Tibial nerve (tissue), 4 donors: ENCODE measurements around the gene NRXN3. TPM values are rescaled to one million over a fixed set of nuclear protein-coding genes. Genes with fewer than 3 reads are reported as not detected.

ENCODE experiments used
- DNase-seq, 2 donors: peaks; one replicate each; pipeline ENCODE4 v3.0.0-alpha.2; 2019; ENCODE audit warnings: low spot score in 2 of 2
- H3K27ac ChIP-seq, 4 donors: fragments of 200-600 bp; sonication (generic) in 3 of 4; one replicate each; pipeline ENCODE4 v1.5.1; 2017 to 2019; ENCODE audit warnings: mild to moderate bottlenecking in 1 of 4
- H3K27me3 ChIP-seq, 2 donors: fragments of 200-600 bp; sonication (generic) in 1 of 2; one replicate each; pipeline versions ENCODE4 v1.5.1 to v1.6.0; 2017 to 2019
- H3K36me3 ChIP-seq, 3 donors: fragments of 200-600 bp; sonication (generic); one replicate each; pipeline ENCODE4 v1.5.1; 2018 to 2019
- H3K4me1 ChIP-seq, 4 donors: fragments of 200-600 bp; sonication (generic) in 3 of 4; one replicate each; pipeline ENCODE4 v1.5.1; 2017 to 2019
- H3K4me3 ChIP-seq, 4 donors: fragments of 200-600 bp; sonication (generic) in 3 of 4; one replicate each; pipeline ENCODE4 v1.5.1; 2017 to 2019; ENCODE audit warnings: mild to moderate bottlenecking in 1 of 4, moderate library complexity in 1 of 4
- H3K9me3 ChIP-seq, 4 donors: fragments of 200-600 bp; sonication (generic) in 3 of 4; one replicate each; pipeline ENCODE4 v1.5.1; 2017 to 2019
- CTCF ChIP-seq, 5 experiments: fragments of 200-600 bp in 3 of 5; fragments of 450-650 bp in 2 of 5; sonication (generic) in 3 of 5; IDR thresholded peaks; one replicate each; pipeline ENCODE4 v1.5.1; 2016 to 2019; ENCODE audit warnings: antibody characterized with exemption in 5 of 5, mild to moderate bottlenecking in 3 of 5, moderate library complexity in 2 of 5
- EP300 ChIP-seq, 2 donors: sonication (generic); formaldehyde crosslinking; IDR thresholded peaks; one replicate each; pipeline ENCODE4 v1.6.1; 2017; ENCODE audit warnings: antibody characterized with exemption in 2 of 2, mild to moderate bottlenecking in 1 of 2
- POLR2A ChIP-seq, 2 donors: fragments of 450-650 bp; IDR thresholded peaks; one replicate each; pipeline ENCODE4 v1.6.1; 2017; ENCODE audit warnings: antibody characterized with exemption in 2 of 2, mild to moderate bottlenecking in 2 of 2, moderate library complexity in 2 of 2
- WGBS, 2 donors: methylation state at CpG; one replicate each; pipeline ENCODE4 v1.1.5; 2018; 5-methylcytosine and 5-hydroxymethylcytosine counted together
- total RNA-seq, 4 donors: library from RNA; depleted of rRNA; stranded (reverse); fragments of >200 nt; gene quantifications; one replicate each; pipeline ENCODE4 v1.1.0, GENCODE V29; 2016

The NRXN3 gene
- total RNA-seq, 4 donors from 2014 or later: 16.7 to 52.2 (median 19.7) TPM

- no peak for TF ChIP-seq CTCF (IDR thresholded peaks at IDR 0.05)
- TF ChIP-seq EP300 (IDR thresholded peaks at IDR 0.05): no peak
- no peak for TF ChIP-seq POLR2A (IDR thresholded peaks at IDR 0.05)
- 93 to 94% methylated on average over 3 of the region's 3 CpGs for whole genome bisulfite sequencing, 2 donors
- Histone ChIP-seq H3K27me3 (no peaks in the 10 kb centered on the region), H3K27ac (no peak overlapping the region), H3K4me1 (peaks cover 0 to 10% (median 0%) of the 10 kb centered on the region in 4 donors), H3K4me3 (no peak overlapping the region), H3K9me3 (peaks cover 3 to 35% (median 6%) of the 10 kb centered on the region in 4 donors), H3K36me3 (peaks cover 0 to 13% (median 0%) of the 10 kb centered on the region in 3 donors)
- DNase-seq: no peak
These were observed 1564.0 kb downstream of the NRXN3 start for GRCh38 chr14:79734151-79734550.

- no peaks in the 10 kb centered on the region for H3K27me3 ChIP-seq
- TF ChIP-seq EP300 (IDR thresholded peaks at IDR 0.05) (no peak), POLR2A (IDR thresholded peaks at IDR 0.05) (no peak), CTCF (IDR thresholded peaks at IDR 0.05) (no peak)
These were observed 1564.5 kb downstream of the NRXN3 start for GRCh38 chr14:79734656-79735055.

GRCh38 chr14:79735121-79735520 is 1564.9 kb downstream of the NRXN3 start:
- WGBS, 2 donors: 85 to 87% methylated on average over 3 of the region's 3 CpGs
- peaks cover 0 to 10% (median 0%) of the 10 kb centered on the region in 4 donors for H3K4me1 ChIP-seq
- no peaks in the 10 kb centered on the region for H3K27me3 ChIP-seq
- H3K27ac ChIP-seq: no peak overlapping the region
- peaks cover 3 to 35% (median 6%) of the 10 kb centered on the region in 4 donors for H3K9me3 ChIP-seq
- no peak overlapping the region for H3K4me3 ChIP-seq
- DNase-seq: no peak
- peaks cover 0 to 13% (median 0%) of the 10 kb centered on the region in 3 donors for H3K36me3 ChIP-seq
- no peak for TF ChIP-seq CTCF (IDR thresholded peaks at IDR 0.05)
- no peak for TF ChIP-seq EP300 (IDR thresholded peaks at IDR 0.05)
- TF ChIP-seq POLR2A (IDR thresholded peaks at IDR 0.05): no peak

More at GRCh38 chr14:79734656-79735055, 1564.5 kb downstream of the NRXN3 start:
- Histone ChIP-seq H3K27ac (no peak overlapping the region), H3K9me3 (peaks cover 3 to 35% (median 6%) of the 10 kb centered on the region in 4 donors), H3K4me3 (no peak overlapping the region), H3K36me3 (peaks cover 0 to 13% (median 0%) of the 10 kb centered on the region in 3 donors), H3K4me1 (peaks cover 0 to 10% (median 0%) of the 10 kb centered on the region in 4 donors)
- WGBS, 2 donors: 60 to 74% methylated on average over 1 of the region's 1 CpG
- DNase-seq: no peak

GRCh38 chr14:79740066-79740601 is 1570.0 kb downstream of the NRXN3 start:
- H3K4me3 ChIP-seq: no peak overlapping the region
- no peaks in the 10 kb centered on the region for H3K27me3 ChIP-seq
- no peak overlapping the region for H3K27ac ChIP-seq
- no peak for DNase-seq
- H3K36me3 ChIP-seq: peaks cover 0 to 13% (median 0%) of the 10 kb centered on the region in 3 donors
- TF ChIP-seq POLR2A (IDR thresholded peaks at IDR 0.05): no peak
- TF ChIP-seq EP300 (IDR thresholded peaks at IDR 0.05): no peak
- TF ChIP-seq CTCF (IDR thresholded peaks at IDR 0.05): no peak
- no peaks in the 10 kb centered on the region for H3K4me1 ChIP-seq
- WGBS, 2 donors: 48 to 52% methylated on average over 2 of the region's 2 CpGs
- H3K9me3 ChIP-seq: peaks cover 3 to 35% (median 6%) of the 10 kb centered on the region in 4 donors

- WGBS, 2 donors: 37 to 42% methylated on average over 1 of the region's 1 CpG
These were observed 1572.0 kb downstream of the NRXN3 start for GRCh38 chr14:79742142-79742541.

More at GRCh38 chr14:79742142-79742541, 1572.0 kb downstream of the NRXN3 start:
- Histone ChIP-seq H3K4me3 (no peak overlapping the region), H3K4me1 (no peaks in the 10 kb centered on the region), H3K9me3 (peaks cover 0 to 16% (median 2%) of the 10 kb centered on the region in 4 donors), H3K27ac (no peak overlapping the region), H3K27me3 (no peaks in the 10 kb centered on the region), H3K36me3 (peaks cover 0 to 5% (median 0%) of the 10 kb centered on the region in 3 donors)
- TF ChIP-seq CTCF (IDR thresholded peaks at IDR 0.05): no peak
- TF ChIP-seq EP300 (IDR thresholded peaks at IDR 0.05): no peak
- TF ChIP-seq POLR2A (IDR thresholded peaks at IDR 0.05): no peak
- DNase-seq: no peak
